ENCODE measurements around the gene PLCB1.
"Not testable (repeated sequence)": the region's sequence is repeated elsewhere in the genome, so short reads cannot be mapped to it uniquely, and the experiment has no call there.

PLCB1 gene

DNA sequence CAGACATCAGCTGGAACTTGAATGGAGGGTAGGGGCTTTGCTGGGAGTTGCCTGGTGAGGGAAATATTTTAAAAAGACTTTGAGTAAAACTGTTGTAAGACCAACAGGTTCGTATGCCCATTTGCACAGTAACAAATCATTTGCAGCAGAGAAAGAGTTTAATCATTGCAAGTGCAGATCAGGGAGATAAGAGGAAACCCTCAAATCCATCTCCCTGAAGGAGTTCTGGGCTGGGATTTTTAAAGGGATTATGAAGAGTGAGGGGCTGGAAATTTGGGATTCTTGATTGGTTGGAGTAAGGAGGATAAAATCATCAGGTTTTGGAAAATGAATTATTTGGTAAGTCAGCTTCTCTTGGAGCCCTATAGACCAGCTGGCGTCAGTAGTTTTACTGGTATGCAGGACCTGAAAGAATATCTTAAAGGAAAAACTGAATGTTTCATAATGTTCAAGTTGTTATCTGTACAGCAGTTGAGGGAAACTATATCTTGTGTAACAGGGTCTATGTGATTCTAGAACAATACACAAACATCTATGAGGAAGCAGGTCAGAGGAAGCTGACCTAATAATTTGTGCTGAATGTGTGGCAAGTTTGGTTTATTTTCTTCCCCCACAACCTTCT lies 295.5 kb downstream of the PLCB1 start:
- DNase-seq (ENCODE audit: insufficient read length, low spot score) = no peak
- FAIRE-seq = no peak

DNA sequence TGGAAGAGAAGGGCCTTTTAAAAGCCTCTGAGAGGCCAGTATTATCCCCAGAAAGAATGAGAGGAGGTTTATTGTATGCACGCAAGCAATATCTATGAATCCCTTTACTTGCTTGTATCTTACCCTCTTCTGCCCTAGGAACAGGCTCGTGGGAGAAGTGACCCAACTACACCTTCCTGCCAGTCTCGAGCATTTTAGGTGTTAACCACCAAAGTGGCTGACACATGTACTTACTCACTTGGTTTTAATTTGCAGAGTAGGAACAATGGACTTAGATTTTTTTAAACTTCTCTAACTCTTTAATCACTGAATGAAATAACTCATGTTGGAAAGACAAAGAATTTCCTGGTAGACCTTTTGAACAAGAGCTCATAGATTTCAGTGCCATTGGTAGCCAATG lies 296.9 kb downstream of the PLCB1 start:
- DNase-seq (ENCODE audit: insufficient read length, low spot score) = no peak
- no peak for FAIRE-seq

DNA sequence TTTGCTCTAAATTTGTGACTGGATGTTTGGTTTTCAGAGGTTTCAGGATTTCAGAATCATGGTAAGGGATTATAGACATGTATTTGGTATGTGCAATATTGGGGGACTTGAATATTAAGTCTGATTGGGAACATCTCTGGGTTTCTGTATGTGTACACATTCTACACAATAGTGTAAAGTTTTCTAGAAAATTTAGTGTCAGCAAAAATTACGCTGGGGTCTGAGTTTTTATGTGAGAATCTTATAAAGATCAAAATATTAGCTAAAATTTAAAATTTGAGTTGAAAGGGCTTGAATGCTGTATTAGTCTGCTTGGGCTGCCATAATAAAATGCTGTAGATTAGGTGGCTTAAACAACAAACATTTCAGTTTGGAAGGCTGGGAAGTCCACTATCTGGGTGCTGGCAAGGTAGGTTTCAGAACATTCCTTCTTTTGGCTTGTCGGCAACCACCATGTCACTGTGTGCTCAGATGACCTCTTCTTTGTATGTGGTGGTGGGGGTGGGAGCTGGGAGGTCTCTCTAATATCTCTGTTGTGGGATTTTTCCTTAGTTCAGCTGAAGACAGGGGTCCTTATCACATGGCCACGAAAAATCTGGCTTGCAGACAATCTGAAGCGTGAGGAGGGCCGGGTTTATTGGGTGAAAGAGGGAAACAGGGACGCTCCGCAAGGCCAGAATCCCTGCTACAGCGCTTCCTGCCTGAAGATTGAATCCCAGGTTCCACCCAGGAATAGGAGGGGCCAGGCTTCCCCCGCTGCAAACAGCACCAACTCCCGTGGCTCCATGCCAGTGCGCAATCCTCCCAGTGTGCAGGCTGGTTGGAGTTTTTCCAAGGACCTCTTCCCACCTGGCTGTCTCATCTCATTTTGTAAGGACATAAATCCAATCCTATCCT lies 299.7 kb downstream of the PLCB1 start:
- FAIRE-seq (no peak), DNase-seq (ENCODE audit: insufficient read length, low spot score) (no peak)

DNA sequence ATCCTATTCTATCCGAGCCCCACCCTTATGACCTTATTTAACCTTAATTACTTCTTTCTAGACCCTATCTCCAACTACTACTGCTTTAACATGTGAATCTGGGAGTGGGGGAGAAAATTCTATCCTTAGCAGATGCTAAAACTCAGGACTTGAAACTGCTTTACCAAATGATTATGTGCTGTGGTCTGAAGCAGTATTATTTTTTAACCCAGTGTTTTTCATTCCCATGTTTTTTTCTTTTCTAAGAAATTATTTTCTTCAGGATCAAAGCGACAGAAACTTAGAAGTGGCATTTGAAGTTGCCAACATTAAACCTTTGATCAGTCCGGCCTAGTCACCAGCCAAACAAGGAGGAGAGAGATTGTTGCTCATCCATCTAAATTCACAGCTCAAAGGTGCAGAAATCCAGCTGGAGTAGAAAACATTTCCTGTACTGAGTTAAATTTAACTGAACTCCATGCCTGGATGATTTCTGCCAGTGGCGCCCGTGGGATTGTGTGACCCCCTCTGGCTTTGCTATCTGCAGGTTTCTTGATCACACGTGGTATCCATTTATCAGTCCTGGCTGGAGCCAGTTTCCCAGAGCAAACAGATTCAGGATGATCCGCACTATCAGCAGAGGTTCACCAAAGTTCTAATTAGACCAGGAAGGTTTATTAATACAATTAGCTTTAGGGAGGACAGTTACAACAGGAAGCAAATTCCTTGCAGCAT lies 300.5 kb downstream of the PLCB1 start:
- FAIRE-seq = no peak
- DNase-seq (ENCODE audit: insufficient read length, low spot score) = no peak

DNA sequence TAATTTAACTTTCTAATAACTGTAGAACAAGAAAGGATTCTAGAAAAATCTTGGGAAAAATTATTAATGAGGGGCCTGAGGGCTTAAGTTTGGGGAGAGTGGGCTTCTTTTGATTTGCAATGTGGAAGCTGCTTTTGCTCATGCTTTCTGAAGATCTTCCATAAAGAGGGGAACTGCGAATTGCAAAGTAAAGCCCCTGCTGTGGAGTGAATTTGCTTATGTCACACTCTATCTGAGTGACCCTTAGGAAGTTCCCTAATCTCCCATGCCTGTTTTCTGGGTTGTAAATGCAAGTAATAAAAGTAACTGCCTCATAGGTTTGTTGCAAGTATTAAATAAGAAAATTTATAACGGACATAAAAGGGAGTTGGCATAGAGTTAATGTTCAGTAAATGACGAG lies 301.2 kb downstream of the PLCB1 start:
- DNase-seq (ENCODE audit: insufficient read length, low spot score) (no peak), FAIRE-seq (no peak)

DNA sequence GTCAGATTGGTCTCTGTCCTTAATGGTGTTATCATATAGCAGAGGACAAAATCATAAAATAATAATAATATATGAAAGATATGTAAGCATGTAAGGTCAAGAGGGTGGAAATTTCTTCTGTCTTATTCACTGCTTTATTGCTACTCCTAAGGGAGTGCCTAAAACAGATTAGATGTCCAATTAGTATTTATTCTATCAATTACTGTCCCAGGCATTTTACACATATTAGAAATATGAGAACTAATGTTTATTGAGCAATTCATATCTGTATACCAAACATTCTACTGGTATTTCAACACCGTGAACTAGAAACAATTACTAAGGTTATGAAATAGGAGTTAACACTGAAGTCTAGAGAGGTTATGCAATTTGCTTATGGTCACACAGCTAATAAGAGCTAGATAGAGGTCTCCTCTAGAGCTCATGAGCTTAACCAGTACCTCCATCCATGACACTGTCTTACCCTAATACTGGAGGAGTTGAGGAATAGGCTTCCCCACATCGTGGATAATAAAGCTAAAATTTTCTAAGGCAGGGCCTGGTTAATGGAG lies 302.3 kb downstream of the PLCB1 start:
- FAIRE-seq (no peak), DNase-seq (ENCODE audit: insufficient read length, low spot score) (no peak)

DNA sequence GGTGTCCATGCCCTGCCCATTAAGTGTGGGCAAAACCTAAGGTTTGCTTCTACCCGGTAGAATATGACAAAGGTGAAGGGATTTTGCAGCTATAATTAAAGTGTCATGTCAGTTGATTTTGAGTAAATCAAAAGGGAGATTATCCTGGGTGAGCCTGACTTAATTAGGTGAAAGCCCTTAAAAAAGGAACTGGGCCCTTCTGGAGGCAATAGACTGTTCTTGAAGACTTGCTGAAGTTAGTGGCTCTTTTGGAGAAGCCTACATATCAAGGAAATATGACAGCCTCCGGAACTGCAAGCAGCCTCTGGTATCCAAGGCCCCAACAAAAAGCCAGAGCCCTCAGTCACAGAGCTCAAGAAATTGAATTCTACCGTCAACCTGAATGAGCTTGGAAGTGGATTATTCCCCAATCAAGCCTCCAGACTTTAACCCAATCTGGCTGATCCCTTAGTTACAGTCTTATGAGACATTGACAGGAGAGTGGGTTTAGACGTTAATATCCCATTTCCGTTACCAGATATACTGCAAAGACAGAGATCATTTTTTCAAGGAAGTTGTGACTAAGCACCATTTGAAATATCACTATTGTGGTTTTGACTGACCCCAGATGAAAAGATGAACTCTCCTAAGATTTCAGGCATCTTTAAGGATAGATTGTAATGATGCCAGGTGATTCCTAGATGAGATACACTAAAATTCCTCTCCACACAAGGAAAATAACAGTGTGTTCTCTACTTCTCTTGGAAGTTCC lies 303.4 kb downstream of the PLCB1 start:
- DNase-seq (ENCODE audit: insufficient read length, low spot score) (no peak), FAIRE-seq (no peak)

DNA sequence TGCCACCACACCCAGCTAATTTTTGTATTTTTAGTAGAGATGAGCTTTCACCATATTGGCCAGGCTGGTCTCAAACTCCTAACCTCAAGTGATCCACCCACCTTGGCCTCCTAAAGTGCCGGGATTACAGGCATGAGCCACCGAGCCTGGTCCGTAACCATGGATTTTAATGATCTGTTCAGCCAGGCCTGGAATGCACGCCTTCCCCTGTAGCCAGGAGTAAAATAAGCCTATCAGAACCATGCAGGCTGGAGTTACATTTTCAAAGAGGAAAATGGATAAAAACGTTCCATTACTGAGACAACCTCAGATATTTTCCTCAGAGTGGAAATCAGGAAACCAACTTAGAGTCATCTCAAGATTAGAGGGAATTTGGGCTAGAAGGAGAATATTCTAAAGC lies 304.9 kb downstream of the PLCB1 start:
- DNase-seq (ENCODE audit: insufficient read length, low spot score); FAIRE-seq: not testable (repeated sequence)

DNA sequence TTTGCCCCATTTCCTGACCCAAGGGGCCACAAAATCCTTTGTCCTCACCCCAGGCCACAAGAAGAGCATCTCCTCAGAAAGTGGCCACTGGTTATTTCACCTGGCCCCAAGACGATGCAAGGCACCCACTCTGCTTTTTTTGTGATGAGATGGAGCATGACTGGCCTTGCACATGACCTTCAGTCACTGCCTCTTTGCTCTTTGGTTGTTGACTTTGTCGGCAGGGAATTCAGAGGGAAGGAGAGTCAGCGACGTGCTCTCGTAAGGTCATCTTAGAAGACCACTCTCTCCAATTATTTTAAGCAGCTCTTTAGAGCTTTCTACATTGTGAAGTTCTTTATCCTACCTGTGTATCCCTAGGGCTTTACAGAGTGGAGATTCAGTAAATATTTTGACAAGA lies 306.7 kb downstream of the PLCB1 start:
- DNase-seq (ENCODE audit: insufficient read length, low spot score) (no peak), FAIRE-seq (no peak)

DNA sequence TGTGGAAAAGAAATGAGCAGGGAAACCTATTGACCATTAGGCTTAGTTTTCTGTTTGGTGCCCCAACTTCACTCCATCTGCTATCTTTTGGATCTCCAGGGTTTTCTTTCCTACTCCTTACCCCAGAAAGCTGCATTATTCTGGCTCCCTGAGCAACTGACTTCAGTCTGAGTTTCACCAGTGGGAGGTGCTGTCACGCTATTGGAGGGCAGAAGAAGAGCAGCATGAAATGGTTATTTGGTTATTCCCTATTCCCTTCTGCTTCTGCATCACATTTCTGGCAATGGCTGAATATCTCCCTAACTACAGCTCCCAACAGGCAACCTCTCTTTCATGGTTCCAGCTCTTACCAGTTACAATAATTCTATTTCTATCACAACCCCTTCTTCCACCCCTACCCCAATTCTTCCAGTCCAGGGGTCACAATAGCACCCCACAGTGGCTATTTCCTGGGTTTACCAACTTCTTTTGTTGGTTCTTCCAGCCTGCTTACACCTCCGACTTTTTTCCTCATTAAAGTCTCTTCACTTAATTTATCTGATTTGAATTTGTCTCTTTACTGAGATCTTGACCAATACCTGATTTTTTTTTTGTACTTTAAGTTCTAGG lies 311.5 kb downstream of the PLCB1 start:
- FAIRE-seq = no peak

DNA sequence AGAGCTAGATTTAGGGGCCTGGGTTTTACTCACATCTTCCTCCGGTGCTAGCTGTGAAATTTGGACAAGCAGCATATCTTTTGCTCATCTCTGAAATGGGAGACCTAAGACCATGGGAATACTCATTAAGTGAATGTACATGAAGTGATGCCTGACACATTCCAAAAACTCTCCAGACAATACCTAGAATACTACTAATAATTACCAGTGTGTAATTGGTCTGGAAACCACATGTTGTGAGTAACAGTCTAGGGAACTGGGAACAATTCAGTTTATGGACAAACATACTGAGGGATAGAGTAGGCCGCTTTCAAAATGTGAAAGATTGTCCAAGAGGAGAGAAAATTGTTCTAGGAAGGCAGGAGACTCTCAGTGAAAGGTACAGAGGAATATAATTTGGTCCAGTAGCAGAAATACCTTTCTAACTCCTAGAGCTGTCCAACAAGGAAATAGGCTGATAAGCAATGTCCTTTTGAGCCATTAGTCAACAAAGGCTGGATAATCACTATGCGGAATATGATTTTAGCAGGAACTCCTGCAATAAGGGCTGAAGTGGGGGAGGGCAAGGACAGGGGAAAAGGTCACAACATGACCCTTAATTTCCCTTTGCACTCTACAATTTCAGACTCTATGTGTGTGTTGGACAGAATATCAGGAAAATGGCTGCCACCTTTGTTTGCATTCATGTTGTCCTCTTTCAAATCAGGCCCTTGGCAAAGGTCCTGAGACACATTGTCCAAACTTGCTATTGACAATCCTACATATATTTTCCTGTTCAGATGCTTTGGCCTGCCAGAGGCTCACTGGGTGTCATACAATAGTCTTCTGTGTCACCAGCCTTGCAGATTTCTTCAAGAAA lies 315.4 kb downstream of the PLCB1 start:
- DNase-seq (ENCODE audit: insufficient read length, low spot score) (no peak), FAIRE-seq (no peak)

More for the DNA sequence above, 311.5 kb downstream of the PLCB1 start:
- DNase-seq (ENCODE audit: insufficient read length, low spot score) = no peak

DNA sequence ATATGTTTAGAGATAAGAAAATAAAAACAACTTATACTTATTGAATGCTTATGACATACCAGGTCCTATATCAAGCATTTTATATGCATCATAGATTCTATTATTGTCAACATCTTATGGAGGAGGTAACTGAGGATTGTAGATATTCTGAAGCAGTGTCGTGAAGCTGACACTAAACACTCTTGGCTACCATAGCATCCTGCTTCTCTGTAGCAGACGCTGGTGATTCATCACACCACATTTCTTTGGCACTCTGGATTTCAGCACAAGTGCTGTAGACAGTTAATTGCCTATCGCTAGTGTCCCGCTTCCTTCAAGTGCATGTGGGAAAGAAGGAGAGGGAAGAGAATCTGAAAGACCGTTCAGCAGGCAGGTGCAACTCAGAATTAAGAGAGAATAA lies 317.1 kb downstream of the PLCB1 start:
- no peak for FAIRE-seq
- DNase-seq (ENCODE audit: insufficient read length, low spot score) = no peak

DNA sequence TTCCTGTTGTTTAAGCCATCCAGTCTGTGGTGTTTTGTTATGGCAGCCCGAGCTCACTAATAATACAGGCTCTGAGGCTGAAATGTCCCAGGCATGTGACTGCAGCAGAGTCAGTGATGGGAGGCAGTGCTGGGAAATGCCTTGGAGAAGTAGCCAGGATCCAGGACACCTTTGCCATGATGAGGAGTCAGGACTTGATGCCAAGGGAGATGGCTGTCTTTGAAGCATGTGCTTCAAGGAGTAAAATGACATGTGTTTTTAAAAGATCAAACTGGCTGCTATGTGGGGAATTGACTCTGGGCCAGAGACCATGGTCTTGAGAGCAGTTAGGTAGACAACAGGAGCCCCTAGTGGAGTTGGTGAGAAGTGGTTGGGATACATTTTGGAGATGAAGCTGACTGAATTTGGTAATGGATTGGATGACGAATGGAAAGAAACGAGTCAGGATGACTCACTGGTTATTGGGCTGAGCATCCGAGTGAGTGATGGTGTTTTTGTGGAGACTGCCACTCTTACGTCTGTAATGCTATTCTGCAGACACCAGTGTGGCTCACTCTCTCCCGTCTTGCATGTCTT lies 322.2 kb downstream of the PLCB1 start:
- no peak for FAIRE-seq
- no peak for DNase-seq (ENCODE audit: insufficient read length, low spot score)

DNA sequence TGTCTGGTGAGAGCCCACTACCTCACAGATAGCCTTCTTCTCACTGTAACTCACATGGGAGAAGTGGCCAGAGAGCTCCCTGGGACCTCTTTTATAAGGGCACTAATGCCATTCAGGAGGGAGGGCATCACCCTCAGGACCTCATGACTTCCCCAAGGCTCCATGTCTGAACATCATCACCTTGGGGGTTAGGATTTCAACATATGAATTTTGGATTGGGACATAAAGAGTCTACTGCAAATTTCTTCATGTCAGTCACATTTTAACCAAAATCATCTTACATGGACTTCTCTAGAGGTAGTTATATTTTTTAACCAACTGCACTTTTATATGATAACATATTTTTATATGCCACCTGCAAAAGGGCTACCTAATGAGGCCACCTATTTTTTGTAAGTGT lies 324.7 kb downstream of the PLCB1 start:
- FAIRE-seq = no peak

DNA sequence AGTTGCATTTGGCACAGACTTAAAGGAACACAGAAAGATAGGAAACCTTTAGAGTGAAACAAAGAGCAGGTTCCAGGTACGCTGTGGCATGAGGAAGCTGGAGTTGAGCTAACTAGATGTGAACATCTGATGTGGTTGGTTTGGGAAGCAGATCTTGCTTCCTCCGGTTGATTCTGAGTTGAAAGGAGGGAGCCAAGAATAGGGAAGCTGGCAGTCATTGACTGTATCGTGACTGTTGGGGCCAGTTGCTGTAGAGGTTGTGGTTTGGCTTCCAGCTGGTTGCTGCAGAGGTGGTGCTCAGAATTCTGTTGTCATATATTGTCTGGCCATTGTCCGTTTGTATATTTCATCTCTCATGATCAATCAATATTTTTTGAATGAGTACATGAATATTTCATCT lies 325.9 kb downstream of the PLCB1 start:
- no peak for FAIRE-seq
- DNase-seq (ENCODE audit: insufficient read length, low spot score) = no peak

More for the DNA sequence above, 324.7 kb downstream of the PLCB1 start:
- no peak for DNase-seq (ENCODE audit: insufficient read length, low spot score)

DNA sequence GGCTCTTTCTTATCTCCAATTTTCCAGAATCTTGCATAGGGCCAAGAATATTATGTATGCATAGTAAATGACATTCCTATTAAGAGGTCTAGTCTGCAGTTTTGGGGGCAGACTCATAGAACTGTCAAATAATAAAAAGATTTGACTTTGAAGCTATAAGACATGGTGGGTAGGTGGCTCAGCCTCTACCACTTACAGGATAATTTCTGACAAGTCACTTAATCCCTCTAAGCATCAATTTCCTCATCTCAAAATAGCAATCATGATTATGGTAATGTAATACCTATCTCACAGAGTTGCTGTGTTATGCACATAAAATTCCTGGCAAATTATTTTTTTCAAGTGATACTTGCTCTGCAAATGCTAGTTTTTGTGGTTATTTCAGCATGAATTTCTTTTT lies 329.1 kb downstream of the PLCB1 start:
- DNase-seq (ENCODE audit: insufficient read length, low spot score) (no peak), FAIRE-seq (no peak)

DNA sequence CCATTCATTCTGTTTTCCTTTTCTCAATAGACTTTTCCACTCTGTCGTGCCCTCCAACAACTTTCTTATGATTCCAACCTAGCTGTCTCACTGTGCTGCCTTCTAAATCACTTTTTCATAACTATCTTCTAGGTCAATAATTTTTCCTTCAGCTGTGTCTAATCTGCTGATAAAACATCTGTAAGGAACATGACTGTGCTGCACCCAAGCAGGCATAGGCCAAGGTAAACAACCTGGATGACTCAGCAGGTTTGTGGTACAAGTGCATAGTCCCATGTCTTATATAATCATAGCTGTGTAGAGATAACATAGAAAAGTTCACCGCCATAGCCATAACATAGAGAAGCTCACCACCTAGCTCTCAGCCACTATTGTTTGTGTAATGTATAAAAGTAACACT lies 332.3 kb downstream of the PLCB1 start:
- no peak for FAIRE-seq
- no peak for DNase-seq (ENCODE audit: insufficient read length, low spot score)

DNA sequence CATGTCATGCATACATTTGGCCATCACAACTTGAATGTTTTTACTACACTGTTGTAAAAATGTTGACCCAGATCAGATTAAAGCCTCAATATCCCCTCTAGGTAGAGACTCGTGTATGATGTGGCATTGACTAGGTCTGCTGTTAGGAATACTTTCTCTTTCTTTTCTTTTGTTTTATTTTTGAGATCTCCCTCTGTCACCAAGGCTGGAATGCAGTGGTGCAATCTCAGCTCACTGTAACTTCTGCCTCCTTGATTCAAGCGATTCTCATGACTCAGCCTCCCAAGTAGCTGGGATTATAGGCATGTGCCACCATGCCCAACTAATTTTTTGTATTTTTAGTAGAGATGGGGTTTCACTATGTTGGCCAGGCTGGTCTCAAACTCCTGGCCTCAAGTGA lies 334.7 kb downstream of the PLCB1 start:
- not testable (repeated sequence) for FAIRE-seq; DNase-seq (ENCODE audit: insufficient read length, low spot score)

DNA sequence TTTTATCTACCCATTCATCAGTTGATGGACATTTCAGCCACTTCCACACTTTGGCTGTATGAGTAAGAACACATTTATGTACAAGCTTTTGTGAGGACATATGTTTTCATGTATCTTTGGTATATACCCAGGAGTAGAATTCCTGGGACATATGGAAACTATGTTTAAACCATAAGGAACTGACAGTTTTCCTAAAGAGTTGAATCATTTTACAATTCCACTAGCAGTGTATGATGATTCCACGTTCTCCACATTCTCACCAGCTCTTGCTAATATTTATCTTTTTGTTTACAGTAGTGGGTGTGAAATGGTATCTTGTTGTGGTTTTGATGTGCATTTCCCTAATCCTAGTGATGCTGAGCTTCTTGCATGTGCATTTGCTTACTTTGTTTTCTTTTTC lies 338.1 kb downstream of the PLCB1 start:
- DNase-seq (ENCODE audit: insufficient read length, low spot score) (no peak), FAIRE-seq (no peak)

Measured in HTR-8/SVneo (cell line).